Esophagus squamous epithelium (tissue), 5 donors: Measurements from ENCODE around the gene CMTM3. TPM values are rescaled to one million over a fixed set of nuclear protein-coding genes. Genes with fewer than 3 reads are reported as not detected.
A peak's percentile ranks its signal among the peaks of the same experiment; 100 is the strongest.

Experiments used
- DNase-seq: peaks from one replicate; lab custom pipeline; 2025; lab: John Stamatoyannopoulos, UW
- H3K27ac ChIP-seq, 4 donors: fragments of 200-600 bp; sonication (generic); one replicate each; pipeline ENCODE4 v1.5.1; 2016 to 2019; ENCODE audit warnings: mild to moderate bottlenecking in 1 of 4
- H3K27me3 ChIP-seq, 4 donors: fragments of 200-600 bp; sonication (generic); 1 replicate in 3 of 4; 2 replicates in 1 of 4; pipeline versions ENCODE4 v1.5.1 to v1.6.0; 2017 to 2021; ENCODE audit warnings: antibody characterized with exemption in 1 of 4
- H3K36me3 ChIP-seq, 3 donors: fragments of 200-600 bp; sonication (generic); one replicate each; pipeline ENCODE4 v1.5.1; 2016 to 2019
- H3K4me1 ChIP-seq, 3 donors: fragments of 200-600 bp; sonication (generic); one replicate each; pipeline ENCODE4 v1.5.1; 2017 to 2019
- H3K4me3 ChIP-seq, 4 donors: fragments of 200-600 bp; sonication (generic); 1 replicate in 3 of 4; 2 replicates in 1 of 4; pipeline ENCODE4 v1.5.1; 2016 to 2019; ENCODE audit warnings: mild to moderate bottlenecking in 2 of 4, moderate library complexity in 1 of 4
- H3K9me3 ChIP-seq, 3 donors: fragments of 200-600 bp; sonication (generic); one replicate each; pipeline ENCODE4 v1.5.1; 2016 to 2019
- CTCF ChIP-seq, 6 experiments: fragments of 450-650 bp in 4 of 6; fragments of 200-600 bp in 2 of 6; sonication (generic) in 2 of 6; IDR thresholded peaks; one replicate each; pipeline ENCODE4 v1.5.1; 2016 to 2019; ENCODE audit warnings: antibody characterized with exemption in 6 of 6, mild to moderate bottlenecking in 4 of 6, moderate library complexity in 4 of 6
- POLR2A ChIP-seq, 4 donors: fragments of 450-650 bp; IDR thresholded peaks; one replicate each; pipeline ENCODE4 v1.6.1; 2017; ENCODE audit warnings: antibody characterized with exemption in 4 of 4, mild to moderate bottlenecking in 4 of 4, moderate library complexity in 3 of 4
- WGBS, 2 donors: methylation state at CpG; one replicate each; pipeline ENCODE4 v1.1.5; 2018; 5-methylcytosine and 5-hydroxymethylcytosine counted together
- intact Hi-C: fragments of 100-400 bp; cut with DNase I; formaldehyde crosslinking; loops from one replicate; pipeline ENCODE4 v1.15.0; 2022
- total RNA-seq, 4 donors: library from RNA; depleted of rRNA; stranded (reverse); fragments of >200 nt; gene quantifications; one replicate each; pipeline ENCODE4 v1.1.0, GENCODE V29; 2016
- donor health status: DM: yes; HTN: yes; CAD: no.

CMTM3 gene
- total RNA-seq, 4 donors from 2014 or later: 4.0 to 19.6 (median 8.9) TPM

GRCh38 chr16:66603537-66604375, 748 bp upstream of the CMTM3 start:
- H3K36me3 ChIP-seq: peaks cover 0 to under 1% (median 0%) of the 10 kb centered on the region in 3 donors
- 10 to 11% methylated on average over 28 to 32 of the region's 32 CpGs for WGBS, 2 donors
- peak overlapping the region; percentile 51 to 87 (median 66) for H3K4me3 ChIP-seq
- no peaks in the 10 kb centered on the region for H3K9me3 ChIP-seq
- H3K27ac ChIP-seq: peak overlapping the region; percentile 76 to 91 (median 84)
- intact Hi-C loops: loop anchor here (10.0 kb wide), 2 partner anchors 129 to 261 kb away; no protein-coding TSS in a partner anchor
- TF ChIP-seq CTCF (IDR thresholded peaks at IDR 0.05) (no peak), POLR2A (IDR thresholded peaks at IDR 0.05) (no peak)
- H3K4me1 ChIP-seq: peaks cover 21 to 50% (median 29%) of the 10 kb centered on the region in 3 donors
- H3K27me3 ChIP-seq: peaks cover 0 to 10% (median 0%) of the 10 kb centered on the region in 4 donors
- DNase-seq: no peak

GRCh38 chr16:66605177-66605978, 874 bp downstream of the CMTM3 start:
- H3K4me1 ChIP-seq: peaks cover 21 to 56% (median 33%) of the 10 kb centered on the region in 3 donors
- H3K27ac ChIP-seq: peak overlapping the region; percentile 76 to 91 (median 84)
- intact Hi-C loops: loop anchor here (10.0 kb wide), 2 partner anchors 131 to 259 kb away; no protein-coding TSS in a partner anchor
- H3K36me3 ChIP-seq: peaks cover 7 to 17% (median 11%) of the 10 kb centered on the region in 3 donors
- peak in 1 of 6 experiments; percentile 16 for TF ChIP-seq CTCF (IDR thresholded peaks at IDR 0.05)
- no peak for TF ChIP-seq POLR2A (IDR thresholded peaks at IDR 0.05)
- WGBS, 2 donors: 20% methylated on average over 1 of the region's 61 CpGs; no CpG with 5 or more reads in 1 of the 2 donors
- peaks cover 0 to 10% (median 0%) of the 10 kb centered on the region in 4 donors for H3K27me3 ChIP-seq
- DNase-seq: no peak
- no peaks in the 10 kb centered on the region for H3K9me3 ChIP-seq
- H3K4me3 ChIP-seq: peak overlapping the region; percentile 51 to 87 (median 66)

- peaks cover 0 to 10% (median 0%) of the 10 kb centered on the region in 4 donors for H3K27me3 ChIP-seq
- peaks cover 8 to 25% (median 12%) of the 10 kb centered on the region in 3 donors for H3K36me3 ChIP-seq
- H3K27ac ChIP-seq: peak overlapping the region; percentile 76 to 91 (median 84)
- no peak for DNase-seq
- WGBS, 2 donors: 34 to 45% methylated on average over 5 to 8 of the region's 10 CpGs
- intact Hi-C loops: loop anchor here (10.0 kb wide), 2 partner anchors 131 to 259 kb away; no protein-coding TSS in a partner anchor
- H3K9me3 ChIP-seq: no peaks in the 10 kb centered on the region
- TF ChIP-seq CTCF (IDR thresholded peaks at IDR 0.05) (no peak), POLR2A (IDR thresholded peaks at IDR 0.05) (no peak)
- H3K4me3 ChIP-seq: peak overlapping the region in 3 of 4 donors; percentile 53 to 87 (median 79)
- H3K4me1 ChIP-seq: peaks cover 21 to 56% (median 33%) of the 10 kb centered on the region in 3 donors
Observed at GRCh38 chr16:66605979-66606751, 1.7 kb downstream of the CMTM3 start.

GRCh38 chr16:66608241-66609138, 4.0 kb downstream of the CMTM3 start:
- H3K4me1 ChIP-seq: peaks cover 19 to 51% (median 29%) of the 10 kb centered on the region in 3 donors
- H3K9me3 ChIP-seq: no peaks in the 10 kb centered on the region
- peaks cover 0 to 10% (median 0%) of the 10 kb centered on the region in 4 donors for H3K27me3 ChIP-seq
- intact Hi-C loops: loop anchor here (10.0 kb wide), 2 partner anchors 134 to 256 kb away; no protein-coding TSS in a partner anchor
- no peak for DNase-seq
- no peak overlapping the region for H3K4me3 ChIP-seq
- peak overlapping the region in 3 of 4 donors; percentile 5 to 41 (median 14) for H3K27ac ChIP-seq
- H3K36me3 ChIP-seq: peaks cover 14 to 48% (median 26%) of the 10 kb centered on the region in 3 donors
- 50 to 52% methylated on average over 6 to 10 of the region's 17 CpGs for WGBS, 2 donors
- TF ChIP-seq POLR2A (IDR thresholded peaks at IDR 0.05) (no peak), CTCF (IDR thresholded peaks at IDR 0.05) (peak; percentile 74 to 94 (median 86))
